ENCODE measurements around the gene NPBWR2.

The NPBWR2 gene

GRCh38 chr20:64106981-64107735, at the start of gene NPBWR2:
Gene NPBWR2 (minus strand): TSS chr20:64107565. CDS start chr20:64106831, 734 bp downstream.
- no peak for DNase-seq

DNA sequence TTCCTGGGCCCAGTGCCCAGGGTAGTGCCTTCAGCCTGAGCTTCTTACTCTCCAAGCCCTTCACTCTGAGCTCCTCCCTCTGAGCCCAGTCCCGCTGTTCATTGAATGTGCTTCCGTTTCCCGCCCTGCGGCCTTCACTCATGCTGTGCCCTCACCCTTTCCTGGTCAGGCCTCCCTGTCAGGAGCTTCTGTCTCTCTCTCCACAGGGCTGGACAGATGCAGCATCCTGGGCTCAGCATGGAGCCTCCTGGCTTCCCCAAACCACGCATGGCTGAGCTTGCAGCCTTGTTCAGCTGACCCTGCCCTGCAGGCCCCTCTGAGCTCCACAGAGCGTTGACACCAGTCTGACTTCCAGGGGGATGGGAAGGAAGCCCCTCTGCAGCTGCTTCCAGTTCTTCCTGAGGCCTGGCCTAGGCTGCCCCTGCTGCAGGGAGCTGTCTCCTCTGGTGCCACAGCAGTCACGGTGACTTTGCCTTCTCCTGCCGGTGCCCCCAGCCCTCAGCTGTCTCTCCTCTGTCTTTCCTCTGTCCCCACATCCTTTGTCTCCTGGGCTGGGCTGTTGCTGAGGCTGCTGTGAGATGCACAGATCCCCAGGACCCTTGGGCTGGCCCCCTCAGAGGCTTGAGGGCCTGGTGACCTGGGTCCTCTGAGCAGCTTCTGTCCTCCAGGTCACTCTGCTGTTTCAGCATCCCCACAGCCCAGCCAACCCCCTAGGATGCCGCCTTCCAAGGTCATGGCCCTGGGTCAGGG, 48.9 kb upstream of the NPBWR2 start:
- no peak for DNase-seq

DNA sequence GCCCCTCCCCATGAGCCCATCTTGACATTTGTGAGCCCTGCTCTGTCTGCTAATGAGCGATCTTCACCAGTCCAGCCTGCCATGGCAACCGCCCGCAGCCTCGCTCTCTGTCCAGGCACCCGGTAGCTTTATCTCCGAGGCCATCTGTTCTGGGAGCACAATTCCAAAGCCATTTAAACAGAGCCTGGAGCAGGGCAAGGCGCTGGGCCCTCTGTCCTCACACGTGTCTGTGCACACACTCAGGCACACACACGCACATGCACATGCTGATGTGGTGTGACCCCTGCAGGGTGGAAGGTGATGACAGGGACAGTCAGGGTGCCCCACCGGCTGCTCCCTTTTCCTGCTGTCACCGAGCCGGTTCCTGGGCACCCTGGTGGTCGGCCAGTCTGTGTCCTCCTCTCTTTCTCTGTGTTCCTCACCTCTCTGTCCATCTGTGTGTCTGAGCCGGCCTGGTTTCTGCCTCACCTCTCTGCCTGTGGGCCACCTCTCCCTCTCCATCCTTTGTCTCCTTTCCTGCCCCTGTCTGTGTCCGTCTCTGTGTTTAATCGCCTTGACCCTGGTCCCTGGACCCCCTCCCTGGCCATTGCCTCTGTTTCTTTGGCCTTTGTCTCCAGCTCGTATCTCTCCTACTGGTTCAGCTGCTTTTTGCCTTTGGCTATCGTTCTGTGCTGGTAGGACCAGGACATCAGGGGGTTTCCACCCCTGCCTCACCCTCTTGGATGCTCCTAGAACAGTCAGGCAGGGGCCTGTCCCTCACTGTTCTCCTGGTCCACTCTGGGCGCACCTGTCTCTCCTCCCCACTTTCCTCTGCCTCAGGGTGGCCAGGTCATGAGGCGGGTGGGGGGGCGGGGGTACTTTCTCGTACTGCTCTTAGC, 48.1 kb upstream of the NPBWR2 start:
- no peak for DNase-seq

GRCh38 chr20:64154590-64155257, 47.4 kb upstream of the NPBWR2 start:
- no peak for DNase-seq

DNA sequence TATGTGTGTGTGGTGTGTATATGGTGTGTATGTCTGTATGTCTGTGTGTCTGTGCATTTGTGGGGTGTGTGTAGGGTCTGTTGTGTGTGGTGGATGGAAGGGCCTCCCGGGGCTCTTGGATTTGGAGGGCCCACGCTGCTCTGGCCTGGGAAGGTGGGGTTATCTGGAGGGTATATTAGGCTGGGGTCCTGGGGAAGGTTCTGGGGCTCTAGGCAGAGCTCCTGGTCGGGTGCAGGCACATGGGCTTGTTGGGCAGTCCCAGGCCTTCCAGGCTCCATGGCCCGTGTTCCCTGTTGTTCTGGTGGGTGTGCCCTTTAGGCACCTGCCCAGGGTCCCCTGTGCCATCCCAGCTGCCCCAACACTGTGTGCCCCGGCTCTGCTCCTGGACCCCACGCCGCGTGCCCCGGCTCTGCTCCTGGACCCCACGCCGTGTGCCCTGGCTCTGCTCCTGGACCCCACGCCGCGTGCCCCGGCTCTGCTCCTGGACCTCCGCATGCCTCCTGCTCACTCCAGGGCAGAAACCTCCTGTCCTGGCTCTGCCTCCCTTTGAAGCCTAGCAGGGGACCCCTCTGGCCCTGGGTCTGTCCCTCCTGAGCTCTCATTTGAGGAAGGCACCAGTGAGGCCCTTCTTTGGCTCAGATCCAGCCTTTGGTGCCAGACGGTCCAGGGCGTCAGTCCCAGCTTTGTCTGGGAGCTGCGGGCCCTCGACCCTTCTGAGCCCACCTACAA, 46.7 kb upstream of the NPBWR2 start:
- DNase-seq: no peak

DNA sequence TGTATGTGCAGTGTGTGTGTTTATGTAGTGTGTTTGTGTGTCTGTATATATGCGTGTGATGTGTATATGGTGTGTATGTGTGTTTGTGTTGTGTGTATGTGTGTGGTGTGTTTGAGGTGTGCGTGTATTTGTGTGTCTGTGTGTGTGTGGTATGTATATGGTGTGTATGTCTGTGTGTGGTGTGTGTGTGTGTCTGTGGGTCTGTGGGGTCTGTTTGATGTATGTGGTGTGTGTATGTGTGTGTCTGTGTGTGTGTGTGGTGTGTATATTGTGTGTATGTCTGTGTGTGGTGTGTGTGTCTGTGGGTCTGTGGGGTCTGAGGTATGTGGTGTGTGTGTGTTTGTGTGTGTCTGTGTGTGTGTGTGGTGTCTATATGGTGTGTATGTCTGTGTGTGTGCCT, 46.0 kb upstream of the NPBWR2 start:
- no peak for DNase-seq

- no peak for DNase-seq
These were observed 45.5 kb upstream of the NPBWR2 start for GRCh38 chr20:64152906-64153305.

GRCh38 chr20:64151633-64152530, 44.5 kb upstream of the NPBWR2 start:
- DNase-seq: no peak

DNA sequence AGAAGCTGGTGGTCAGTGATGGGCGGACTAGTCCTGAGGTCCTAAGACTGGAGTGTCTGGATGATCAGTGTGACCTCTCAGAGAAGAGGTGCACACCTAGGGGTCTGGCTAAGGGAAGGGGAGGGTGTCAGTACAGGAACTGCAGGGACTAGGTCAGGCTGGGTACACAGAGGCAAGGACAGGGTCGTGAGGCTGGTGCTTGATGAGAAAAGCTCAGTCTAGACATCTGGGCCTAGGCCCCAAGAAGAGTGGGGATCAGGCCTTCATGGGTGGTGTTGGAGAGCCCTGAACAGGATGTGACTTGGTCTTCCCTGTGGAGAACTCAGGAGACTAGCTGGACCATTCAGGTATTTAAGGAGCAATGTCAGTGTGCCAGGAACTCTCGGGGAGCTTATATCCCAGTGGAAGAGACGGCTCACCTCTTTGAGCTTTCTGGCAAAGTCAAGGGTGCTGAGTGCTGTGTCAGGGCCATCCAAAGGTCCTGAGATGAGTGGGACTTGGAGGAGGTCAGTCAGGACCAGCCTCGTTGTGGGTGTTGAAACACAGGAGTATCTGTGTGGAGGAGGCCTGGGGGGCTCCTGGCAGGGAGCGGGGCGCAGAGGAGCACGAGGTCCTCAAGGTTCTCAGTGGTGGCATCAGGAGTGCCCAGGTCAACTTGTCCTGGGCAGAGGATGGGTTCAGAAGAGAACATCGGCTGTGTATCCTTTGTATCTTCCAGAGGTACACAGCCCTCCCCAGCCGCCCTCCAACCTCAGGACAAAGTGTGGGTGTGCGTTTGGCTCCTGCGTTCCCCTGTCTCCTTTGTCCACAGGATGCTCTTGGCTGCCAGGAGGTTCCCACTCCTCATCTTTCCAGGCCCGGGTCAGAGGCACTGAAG, 43.6 kb upstream of the NPBWR2 start:
- DNase-seq: no peak

GRCh38 chr20:64149809-64150560, 42.6 kb upstream of the NPBWR2 start:
- no peak for DNase-seq

GRCh38 chr20:64149141-64149540, 41.8 kb upstream of the NPBWR2 start:
- no peak for DNase-seq

GRCh38 chr20:64148581-64148980, 41.2 kb upstream of the NPBWR2 start:
- DNase-seq: no peak

- DNase-seq: no peak
These were observed 39.6 kb upstream of the NPBWR2 start for GRCh38 chr20:64146936-64147477.

- DNase-seq: no peak
These were observed 39.1 kb upstream of the NPBWR2 start for GRCh38 chr20:64146301-64146935.

DNA sequence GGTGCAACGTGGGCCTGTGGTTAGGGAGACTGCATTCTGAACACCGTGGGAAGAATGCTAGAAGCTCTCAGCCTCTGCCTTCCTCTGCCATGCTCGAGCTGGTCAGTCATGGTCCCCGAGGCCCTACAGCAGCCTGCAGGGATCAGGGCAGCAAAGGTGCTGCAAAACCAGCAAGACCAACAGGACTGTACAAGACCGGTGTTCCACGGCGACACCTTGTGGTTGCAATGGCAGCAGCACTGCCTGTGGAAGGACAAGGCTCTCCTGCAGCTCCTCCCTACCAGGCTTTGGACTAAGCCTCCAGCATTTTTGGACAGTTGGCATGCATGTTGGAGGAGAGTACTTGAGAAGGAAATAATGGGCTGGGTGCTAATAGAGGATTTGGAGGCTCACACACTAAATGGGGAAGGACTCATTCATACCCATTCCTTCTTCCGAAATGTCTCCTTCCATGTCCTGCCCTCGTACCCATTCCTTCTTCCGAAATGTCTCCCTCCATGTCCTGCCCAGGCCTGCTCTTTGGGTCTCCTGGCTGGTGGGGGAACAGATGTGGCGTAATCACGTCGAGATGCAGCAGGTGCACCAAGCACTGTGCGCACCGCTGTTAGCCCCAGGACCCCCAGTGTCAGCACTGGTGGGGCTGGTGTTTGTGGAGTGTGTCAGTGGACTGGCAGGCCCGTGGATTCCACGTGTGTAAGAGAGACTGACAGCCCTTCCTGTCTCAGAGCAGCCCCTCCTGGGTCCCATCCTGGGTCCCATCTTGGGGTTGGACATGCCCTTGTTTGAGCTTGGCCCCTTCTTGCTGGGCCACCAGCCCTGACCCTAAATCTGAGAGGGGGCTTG, 38.3 kb upstream of the NPBWR2 start:
- no peak for DNase-seq

- DNase-seq: no peak
These were observed 37.0 kb upstream of the NPBWR2 start for GRCh38 chr20:64144144-64144912.
